Measurements from ENCODE around the gene RMND5A. TPM values are rescaled to one million over a fixed set of nuclear protein-coding genes. Genes with fewer than 3 reads are reported as not detected.

The RMND5A gene
- total and polyA plus RNA-seq, 5 donors, result 28.3 to 68.1 (median 64.4) TPM

- WGBS, result 61% methylated on average over 5 of the region's 5 CpGs
- Histone ChIP-seq H3K27ac (ENCODE audit: low read length) (peak overlapping the region; percentile 21), H3K4me1 (ENCODE audit: control insufficient read depth, insufficient read depth, low read length) (peaks cover 4% of the 10 kb centered on the region), H3K4me3 (ENCODE audit: low read length) (no peak overlapping the region), H3K27me3 (ENCODE audit: control insufficient read depth, insufficient read depth) (no peaks in the 10 kb centered on the region), H3K9me3 (ENCODE audit: control insufficient read depth, low read length) (no peaks in the 10 kb centered on the region)
- intact Hi-C loops (cut with DNase I), result no loop called here
- DNase-seq (no peak), ATAC-seq (peak; percentile 47 to 83)
Observed at GRCh38 chr2:86768189-86768949, 48.3 kb downstream of the RMND5A start.

- no peak for DNase-seq
- Histone ChIP-seq H3K4me1 (ENCODE audit: control insufficient read depth, insufficient read depth, low read length) (peaks cover 4% of the 10 kb centered on the region), H3K9me3 (ENCODE audit: control insufficient read depth, low read length) (no peaks in the 10 kb centered on the region), H3K27ac (ENCODE audit: low read length) (no peak overlapping the region), H3K27me3 (ENCODE audit: control insufficient read depth, insufficient read depth) (no peaks in the 10 kb centered on the region), H3K4me3 (ENCODE audit: low read length) (no peak overlapping the region)
- intact Hi-C loops (cut with DNase I), result no loop called here
- no peak for ATAC-seq
- 83% methylated on average over 4 of the region's 4 CpGs for WGBS
Observed at GRCh38 chr2:86769838-86770237, 49.7 kb downstream of the RMND5A start.

- Histone ChIP-seq H3K4me3 (ENCODE audit: low read length) (no peak overlapping the region), H3K27me3 (ENCODE audit: control insufficient read depth, insufficient read depth) (no peaks in the 10 kb centered on the region), H3K27ac (ENCODE audit: low read length) (no peak overlapping the region), H3K9me3 (ENCODE audit: control insufficient read depth, low read length) (no peaks in the 10 kb centered on the region), H3K4me1 (ENCODE audit: control insufficient read depth, insufficient read depth, low read length) (peaks cover 4% of the 10 kb centered on the region)
- no peak for DNase-seq
- WGBS, result 94% methylated on average over 6 of the region's 6 CpGs
- intact Hi-C loops (cut with DNase I), result no loop called here
- no peak for ATAC-seq
Observed at GRCh38 chr2:86770816-86771301, 50.8 kb downstream of the RMND5A start.

GRCh38 chr2:86772611-86773010, 52.5 kb downstream of the RMND5A start:
- intact Hi-C loops (cut with DNase I), result no loop called here
- Histone ChIP-seq H3K27me3 (ENCODE audit: control insufficient read depth, insufficient read depth) (no peaks in the 10 kb centered on the region), H3K27ac (ENCODE audit: low read length) (no peak overlapping the region), H3K4me3 (ENCODE audit: low read length) (no peak overlapping the region), H3K4me1 (ENCODE audit: control insufficient read depth, insufficient read depth, low read length) (peaks cover 4% of the 10 kb centered on the region), H3K9me3 (ENCODE audit: control insufficient read depth, low read length) (no peaks in the 10 kb centered on the region)
- no peak for ATAC-seq
- DNase-seq, result no peak
- 73% methylated on average over 5 of the region's 5 CpGs for WGBS

- Histone ChIP-seq H3K27ac (ENCODE audit: low read length) (no peak overlapping the region), H3K4me1 (ENCODE audit: control insufficient read depth, insufficient read depth, low read length) (peaks cover 3% of the 10 kb centered on the region), H3K27me3 (ENCODE audit: control insufficient read depth, insufficient read depth) (no peaks in the 10 kb centered on the region), H3K4me3 (ENCODE audit: low read length) (no peak overlapping the region), H3K9me3 (ENCODE audit: control insufficient read depth, low read length) (no peaks in the 10 kb centered on the region)
- 68% methylated on average over 5 of the region's 5 CpGs for WGBS
- DNase-seq (no peak), ATAC-seq (no peak)
- intact Hi-C loops (cut with DNase I), result no loop called here
Observed at GRCh38 chr2:86774862-86775261, 54.8 kb downstream of the RMND5A start.

GRCh38 chr2:86775338-86775737, 55.2 kb downstream of the RMND5A start:
- H3K4me3 ChIP-seq (ENCODE audit: low read length), result no peak overlapping the region
- peak in 1 of 2 donors; percentile 46 for ATAC-seq
- H3K9me3 ChIP-seq (ENCODE audit: control insufficient read depth, low read length), result no peaks in the 10 kb centered on the region
- peaks cover 5% of the 10 kb centered on the region for H3K4me1 ChIP-seq (ENCODE audit: control insufficient read depth, insufficient read depth, low read length)
- H3K27ac ChIP-seq (ENCODE audit: low read length), result no peak overlapping the region
- H3K27me3 ChIP-seq (ENCODE audit: control insufficient read depth, insufficient read depth), result no peaks in the 10 kb centered on the region
- intact Hi-C loops (cut with DNase I), result no loop called here
- WGBS, result 27% methylated on average over 4 of the region's 4 CpGs
- DNase-seq, result no peak

GRCh38 chr2:86776532-86776931, 56.4 kb downstream of the RMND5A start:
- Histone ChIP-seq H3K27ac (ENCODE audit: low read length) (no peak overlapping the region), H3K4me1 (ENCODE audit: control insufficient read depth, insufficient read depth, low read length) (peaks cover 5% of the 10 kb centered on the region), H3K27me3 (ENCODE audit: control insufficient read depth, insufficient read depth) (no peaks in the 10 kb centered on the region), H3K4me3 (ENCODE audit: low read length) (no peak overlapping the region), H3K9me3 (ENCODE audit: control insufficient read depth, low read length) (no peaks in the 10 kb centered on the region)
- whole genome bisulfite sequencing, result 79% methylated on average over 7 of the region's 7 CpGs
- ATAC-seq (no peak), DNase-seq (no peak)
- intact Hi-C loops (cut with DNase I), result no loop called here

- ATAC-seq (peak; percentile 57 to 62), DNase-seq (no peak)
- Histone ChIP-seq H3K4me3 (ENCODE audit: low read length) (no peak overlapping the region), H3K27me3 (ENCODE audit: control insufficient read depth, insufficient read depth) (no peaks in the 10 kb centered on the region), H3K9me3 (ENCODE audit: control insufficient read depth, low read length) (no peaks in the 10 kb centered on the region), H3K27ac (ENCODE audit: low read length) (no peak overlapping the region), H3K4me1 (ENCODE audit: control insufficient read depth, insufficient read depth, low read length) (peaks cover 5% of the 10 kb centered on the region)
- WGBS, result 32% methylated on average over 2 of the region's 2 CpGs
- intact Hi-C loops (cut with DNase I), result no loop called here
Observed at GRCh38 chr2:86778957-86779356, 58.9 kb downstream of the RMND5A start.

GRCh38 chr2:86779971-86780370, 59.9 kb downstream of the RMND5A start:
- DNase-seq, result no peak
- no peak overlapping the region for H3K27ac ChIP-seq (ENCODE audit: low read length)
- H3K27me3 ChIP-seq (ENCODE audit: control insufficient read depth, insufficient read depth), result no peaks in the 10 kb centered on the region
- no peak for ATAC-seq
- no peaks in the 10 kb centered on the region for H3K9me3 ChIP-seq (ENCODE audit: control insufficient read depth, low read length)
- H3K4me3 ChIP-seq (ENCODE audit: low read length), result no peak overlapping the region
- peaks cover 5% of the 10 kb centered on the region for H3K4me1 ChIP-seq (ENCODE audit: control insufficient read depth, insufficient read depth, low read length)
- WGBS, result 62% methylated on average over 3 of the region's 3 CpGs
- intact Hi-C loops (cut with DNase I), result no loop called here

GRCh38 chr2:86781363-86781762, 61.3 kb downstream of the RMND5A start:
- DNase-seq (no peak), ATAC-seq (peak; percentile 12 to 56)
- Histone ChIP-seq H3K4me3 (ENCODE audit: low read length) (no peak overlapping the region), H3K4me1 (ENCODE audit: control insufficient read depth, insufficient read depth, low read length) (peaks cover 5% of the 10 kb centered on the region), H3K27ac (ENCODE audit: low read length) (no peak overlapping the region), H3K9me3 (ENCODE audit: control insufficient read depth, low read length) (no peaks in the 10 kb centered on the region), H3K27me3 (ENCODE audit: control insufficient read depth, insufficient read depth) (no peaks in the 10 kb centered on the region)
- intact Hi-C loops (cut with DNase I), result no loop called here
- 62% methylated on average over 9 of the region's 9 CpGs for WGBS

- WGBS, result 80% methylated on average over 7 of the region's 7 CpGs
- intact Hi-C loops (cut with DNase I), result no loop called here
- no peak overlapping the region for H3K4me3 ChIP-seq (ENCODE audit: low read length)
- no peaks in the 10 kb centered on the region for H3K9me3 ChIP-seq (ENCODE audit: control insufficient read depth, low read length)
- H3K27ac ChIP-seq (ENCODE audit: low read length), result no peak overlapping the region
- DNase-seq (no peak), ATAC-seq (no peak)
- no peaks in the 10 kb centered on the region for H3K27me3 ChIP-seq (ENCODE audit: control insufficient read depth, insufficient read depth)
- H3K4me1 ChIP-seq (ENCODE audit: control insufficient read depth, insufficient read depth, low read length), result peaks cover 5% of the 10 kb centered on the region
Observed at GRCh38 chr2:86782748-86783147, 62.7 kb downstream of the RMND5A start.
